ENCODE measurements around the gene CLDN10.

- TF ChIP-seq L3MBTL2 (conservative IDR thresholded peaks at IDR 0.05) (no peak), ZNF384 (IDR thresholded peaks at IDR 0.05) (no peak)
These were observed 4.9 kb upstream of the CLDN10 start for GRCh38 chr13:95547531-95548167.

Data from HEK293T (cell line).